ENCODE data around the gene KSR2.
"Not testable (repeated sequence)": the region's sequence is repeated elsewhere in the genome, so short reads cannot be mapped to it uniquely, and the experiment has no call there.

Gene KSR2

GRCh38 chr12:117968826-117969659 is at the start of gene KSR2:
TSS of gene KSR2 (minus strand) at chr12:117968990. CDS start at chr12:117968255, 735 bp downstream.
- peak; percentile 98 for DNase-seq

- DNase-seq = no peak
These were observed 49.1 kb upstream of the KSR2 start for GRCh38 chr12:118017926-118018325.

GRCh38 chr12:118016424-118017264 is 47.9 kb upstream of the KSR2 start, which contains the start of gene RFC5:
TSS of gene RFC5 (plus strand) at chr12:118016703. CDS start at chr12:118016828, 125 bp downstream.
- peak; percentile 99 for DNase-seq

GRCh38 chr12:118015944-118016343 is 47.2 kb upstream of the KSR2 start:
- no peak for DNase-seq

GRCh38 chr12:118015306-118015705 is 46.5 kb upstream of the KSR2 start:
- no peak for DNase-seq

- no peak for DNase-seq
These were observed 44.5 kb upstream of the KSR2 start for GRCh38 chr12:118013283-118013682.

GRCh38 chr12:118011961-118012360 is 43.2 kb upstream of the KSR2 start:
- DNase-seq = no peak

- DNase-seq = no peak
These were observed 42.6 kb upstream of the KSR2 start for GRCh38 chr12:118011377-118011776.

- no peak for DNase-seq
These were observed 42.1 kb upstream of the KSR2 start for GRCh38 chr12:118010903-118011302.

- not testable (repeated sequence) for DNase-seq
These were observed 31.0 kb upstream of the KSR2 start for GRCh38 chr12:117999806-118000205.

- DNase-seq = no peak
These were observed 29.9 kb upstream of the KSR2 start for GRCh38 chr12:117998719-117999118.

- no peak for DNase-seq
These were observed 26.0 kb upstream of the KSR2 start for GRCh38 chr12:117994551-117995438.

- DNase-seq = no peak
These were observed 18.1 kb upstream of the KSR2 start for GRCh38 chr12:117986705-117987469.

- DNase-seq = no peak
These were observed 16.4 kb upstream of the KSR2 start for GRCh38 chr12:117985182-117985581.

- no peak for DNase-seq
These were observed 12.5 kb upstream of the KSR2 start for GRCh38 chr12:117981267-117981666.

- no peak for DNase-seq
These were observed 11.8 kb upstream of the KSR2 start for GRCh38 chr12:117980616-117981015.

- no peak for DNase-seq
These were observed 8.6 kb upstream of the KSR2 start for GRCh38 chr12:117977373-117977772.

- DNase-seq = no peak
These were observed 6.2 kb upstream of the KSR2 start for GRCh38 chr12:117975006-117975405.

GRCh38 chr12:117972301-117972700 is 3.5 kb upstream of the KSR2 start:
- DNase-seq = no peak

GRCh38 chr12:117970334-117970733 is 1.5 kb upstream of the KSR2 start:
- no peak for DNase-seq

GRCh38 chr12:117968151-117968789 is 520 bp downstream of the KSR2 start:
- no peak for DNase-seq

Measured in NCI-H1105 (cell line).